HCT116 (cell line): Measurements from ENCODE around the gene SLC25A25. TPM values are rescaled to one million over a fixed set of nuclear protein-coding genes. Genes with fewer than 3 reads are reported as not detected.

Experiments
- ATAC-seq: fragments of 200-7000 bp; cut with Tn5 transposase; 2 replicates; pipeline ENCODE4 v1.9.1; 2020; ENCODE audit warnings: mild to moderate bottlenecking, moderate library complexity
- BruUV-seq: library from RNA; stranded (reverse); fragments of 400-500 nt; replicated peaks from 2 replicates; lab custom pipeline; 2021; lab: Mats Ljungman, UMichigan
- CTCF ChIA-PET: fragments of 300-600 bp; sonication (Branson Sonifier 250); formaldehyde crosslinking; loops from one replicate; lab custom pipeline; 2021; ENCODE audit warnings: antibody characterized with exemption; lab: Charles Lee
- POLR2A ChIA-PET: fragments of 300-600, 350-600 bp; sonication (Branson Sonifier 250); formaldehyde crosslinking; loops from one replicate; lab custom pipeline; 2021; ENCODE audit warnings: antibody characterized with exemption; lab: Charles Lee
- RAD21 ChIA-PET, 2 experiments: fragments of 300-600 bp; sonication (Branson Sonifier 250); formaldehyde crosslinking; loops; one replicate each; lab custom pipeline; 2023; ENCODE audit warnings: low total read pairs in 2 of 2; ENCODE audit not compliant: uncharacterized antibody in 2 of 2, unreplicated experiment in 2 of 2, low non-redundant PET in 1 of 2; lab: Charles Lee
- DNase-seq: peaks from one replicate; pipeline ENCODE4 v3.0.0-alpha.2; 2010; ENCODE audit warnings: low read depth, low spot score
- H2AFZ ChIP-seq: fragments of 200-600 bp; shearing (Covaris generic), sonication (generic); 2 replicates; pipeline ENCODE4 v1.6.1; 2017; ENCODE audit warnings: low read depth, mixed run types, mixed read lengths, antibody characterized with exemption, low read length; ENCODE audit not compliant: poor library complexity, severe bottlenecking
- H3K27ac ChIP-seq: 2 replicates; pipeline ENCODE4 v1.5.1; 2012; ENCODE audit warnings: low read depth, low read length
- H3K27me3 ChIP-seq: fragments of 200-600 bp; sonication (generic); 2 replicates; pipeline ENCODE4 v1.6.1; 2016; ENCODE audit warnings: mixed run types, low read length, mixed read lengths; ENCODE audit not compliant: insufficient read depth
- H3K36me3 ChIP-seq, 2 experiments: fragments of 200-500 bp in 1 of 2; fragments of 200-600 bp in 1 of 2; sonication (Bioruptor generic) in 1 of 2; sonication (generic) in 1 of 2; 2 replicates each; pipeline versions ENCODE4 v1.5.1 to v1.6.1; 2014 to 2016; ENCODE audit warnings: low read length in 2 of 2, inconsistent platforms in 1 of 2, mixed read lengths in 1 of 2, mixed run types in 1 of 2; ENCODE audit not compliant: insufficient read depth in 2 of 2, control insufficient read depth in 1 of 2
- H3K4me1 ChIP-seq, 2 experiments: fragments of 200-600 bp in 1 of 2; sonication (generic) in 1 of 2; 2 replicates each; pipeline versions ENCODE4 v1.5.1 to v1.6.1; 2012 to 2017; ENCODE audit warnings: low read length in 2 of 2, inconsistent platforms in 1 of 2, mild to moderate bottlenecking in 1 of 2, mixed read lengths in 1 of 2, mixed run types in 1 of 2, moderate library complexity in 1 of 2; ENCODE audit not compliant: insufficient read depth in 2 of 2, control insufficient read depth in 1 of 2
- H3K4me2 ChIP-seq: fragments of 200-600 bp; sonication (generic); 2 replicates; pipeline ENCODE4 v1.6.1; 2017; ENCODE audit warnings: mixed run types, low read length, mixed read lengths
- H3K4me3 ChIP-seq, 2 experiments: fragments of 200-600 bp in 1 of 2; sonication (generic) in 1 of 2; replicated peaks in 1 of 2; 2 replicates each; pipeline ENCODE4 v1.5.1; 2011 to 2016; ENCODE audit warnings: low read length in 2 of 2, control low read depth in 1 of 2, low read depth in 1 of 2, mild to moderate bottlenecking in 1 of 2, mixed read lengths in 1 of 2, mixed run types in 1 of 2
- H3K79me2 ChIP-seq: fragments of 200-600 bp; sonication (generic); 2 replicates; pipeline ENCODE4 v1.6.1; 2017; ENCODE audit warnings: mild to moderate bottlenecking, mixed run types, low read length, moderate library complexity, mixed read lengths; ENCODE audit not compliant: insufficient read depth
- H3K9ac ChIP-seq: fragments of 200-600 bp; sonication (generic); 2 replicates; pipeline ENCODE4 v1.6.1; 2016; ENCODE audit warnings: low read length, mixed read lengths
- H3K9me2 ChIP-seq: fragments of 200-600 bp; sonication (generic), shearing (Covaris generic); 2 replicates; pipeline ENCODE4 v1.6.1; 2017; ENCODE audit warnings: mixed run types, mild to moderate bottlenecking, moderate library complexity; ENCODE audit not compliant: insufficient read depth
- H3K9me3 ChIP-seq, 2 experiments: fragments of 200-500 bp in 1 of 2; fragments of 200-600 bp in 1 of 2; sonication (Bioruptor generic) in 1 of 2; sonication (generic) in 1 of 2; 2 replicates each; pipeline ENCODE4 v1.6.1; 2014 to 2017; ENCODE audit warnings: low read length in 2 of 2, mixed read lengths in 2 of 2, inconsistent platforms in 1 of 2, low read depth in 1 of 2, mild to moderate bottlenecking in 1 of 2, mixed run types in 1 of 2, moderate library complexity in 1 of 2; ENCODE audit not compliant: control insufficient read depth in 1 of 2, insufficient read depth in 1 of 2
- H4K20me1 ChIP-seq: fragments of 200-600 bp; sonication (generic), shearing (Covaris generic); 2 replicates; pipeline ENCODE4 v1.6.1; 2017; ENCODE audit warnings: mixed run types, mild to moderate bottlenecking, moderate library complexity; ENCODE audit not compliant: insufficient read depth
- CBX3 ChIP-seq: IDR thresholded peaks from 2 replicates; pipeline ENCODE4 v1.6.1; 2012; ENCODE audit warnings: low read depth
- CEBPB ChIP-seq: IDR thresholded peaks from 2 replicates; pipeline ENCODE4 v1.6.1; 2012; ENCODE audit warnings: low read depth
- EGR1 ChIP-seq: IDR thresholded peaks from 2 replicates; pipeline ENCODE4 v1.6.1; 2012; ENCODE audit warnings: low read depth
- EZH2 ChIP-seq: fragments of 200-600 bp; sonication (generic); IDR thresholded peaks from 2 replicates; pipeline ENCODE4 v1.6.1; 2017; ENCODE audit warnings: antibody characterized with exemption, mixed run types
- EZH2phosphoT487 ChIP-seq: fragments of 200-600 bp; IDR thresholded peaks from 2 replicates; pipeline ENCODE4 v1.6.1; 2018; ENCODE audit warnings: antibody characterized with exemption, borderline replicate concordance
- FOSL1 ChIP-seq: IDR thresholded peaks from 2 replicates; pipeline ENCODE4 v1.6.1; 2012; ENCODE audit warnings: low read depth
- JUND ChIP-seq: IDR thresholded peaks from 2 replicates; pipeline ENCODE4 v1.6.1; 2012
- POLR2A ChIP-seq: IDR thresholded peaks from 2 replicates; pipeline ENCODE4 v1.7.0; 2011; ENCODE audit warnings: borderline replicate concordance; ENCODE audit not compliant: insufficient read depth, insufficient read length; ENCODE audit errors: extremely low read depth
- POLR2AphosphoS5 ChIP-seq: IDR thresholded peaks from 2 replicates; pipeline ENCODE4 v1.6.1; 2011; ENCODE audit warnings: mild to moderate bottlenecking, low read depth, low read length, moderate library complexity
- RAD21 ChIP-seq: IDR thresholded peaks from 2 replicates; pipeline ENCODE4 v1.6.1; 2012; ENCODE audit warnings: low read depth, mild to moderate bottlenecking
- SIN3A ChIP-seq: IDR thresholded peaks from 2 replicates; pipeline ENCODE4 v1.6.1; 2012; ENCODE audit warnings: low read depth
- SP1 ChIP-seq: IDR thresholded peaks from 2 replicates; pipeline ENCODE4 v1.6.1; 2012; ENCODE audit warnings: low read depth
- TCF7L2 ChIP-seq: IDR thresholded peaks from 2 replicates; pipeline ENCODE4 v1.7.0; 2011; ENCODE audit warnings: borderline replicate concordance, inconsistent platforms; ENCODE audit not compliant: insufficient read depth, insufficient read length; ENCODE audit errors: extremely low read depth
- YY1 ChIP-seq: IDR thresholded peaks from 2 replicates; pipeline ENCODE4 v1.6.1; 2011; ENCODE audit warnings: low read length, low read depth, moderate library complexity, mild to moderate bottlenecking; ENCODE audit not compliant: insufficient replicate concordance; ENCODE audit errors: extremely low read depth
- ZFX ChIP-seq: fragments of 450-650 bp; IDR thresholded peaks from 2 replicates; pipeline ENCODE4 v1.6.1; 2017
- ZNF274 ChIP-seq: fragments of 200-500 bp; sonication (Bioruptor generic); IDR thresholded peaks from 2 replicates; pipeline ENCODE4 v1.6.1; 2014; ENCODE audit warnings: mild to moderate bottlenecking, low read depth, low read length, inconsistent platforms
- intact Hi-C: fragments of 100-400 bp; cut with micrococcal nuclease; formaldehyde crosslinking; loops from 2 replicates; pipeline ENCODE4 v1.10.0; 2022
- total RNA-seq: library from RNA; stranded (reverse); gene quantifications from one replicate; pipeline ENCODE4 v1.2.1, GENCODE V29; 2021; ENCODE audit not compliant: unreplicated experiment
- TF ChIP-seq, protein P1 (sequence below), 3 experiments: fragments of 200-600 bp in 1 of 3; sonication (generic) in 1 of 3; IDR thresholded peaks in 2 of 3; conservative IDR thresholded peaks in 1 of 3; 2 replicates each; pipeline ENCODE4 v1.5.1; 2012 to 2017; ENCODE audit warnings: low read depth in 2 of 3, low read length in 2 of 3, antibody characterized with exemption in 1 of 3, borderline replicate concordance in 1 of 3, control low read depth in 1 of 3, mild to moderate bottlenecking in 1 of 3, mixed read lengths in 1 of 3, mixed run types in 1 of 3, moderate library complexity in 1 of 3; ENCODE audit not compliant: insufficient read depth in 1 of 3
- TF ChIP-seq, protein P2 (sequence below): IDR thresholded peaks from 2 replicates; pipeline ENCODE4 v1.6.1; 2012
- TF ChIP-seq, protein P3 (sequence below): IDR thresholded peaks from 2 replicates; pipeline ENCODE4 v1.6.1; 2012; ENCODE audit warnings: low read depth
- TF ChIP-seq, protein P4 (sequence below): IDR thresholded peaks from 2 replicates; pipeline ENCODE4 v1.6.1; 2011; ENCODE audit warnings: mild to moderate bottlenecking, low read length, moderate library complexity; ENCODE audit not compliant: insufficient replicate concordance; ENCODE audit errors: extremely low read depth
- TF ChIP-seq, protein P5 (sequence below): IDR thresholded peaks from 2 replicates; pipeline ENCODE4 v1.6.1; 2012

Gene SLC25A25
- total RNA-seq, 1 experiment from 2014 or later: 15.3 TPM

DNA sequence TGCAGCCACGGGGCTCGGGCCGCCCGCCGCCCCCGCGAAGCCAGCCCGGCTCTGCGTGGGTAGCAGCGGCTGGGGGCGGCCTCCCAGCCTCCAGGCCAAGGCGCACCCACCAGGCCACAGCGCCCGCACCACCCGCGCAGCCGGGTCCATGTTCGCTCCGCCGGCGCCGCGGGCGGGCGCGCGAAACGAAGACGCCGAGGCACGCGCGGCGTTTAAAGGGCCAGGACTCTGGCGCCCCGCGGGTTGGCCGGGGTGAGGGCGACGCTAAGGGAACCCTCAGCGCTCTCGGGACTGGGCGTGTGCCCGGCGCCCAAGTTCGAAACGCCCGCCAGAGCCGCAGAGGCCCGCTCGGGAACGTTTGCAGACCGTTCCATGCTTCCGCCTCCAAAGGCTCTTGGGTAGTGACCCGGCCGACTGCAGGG, 59.5 kb downstream of the SLC25A25 start, which contains the start of gene PTGES2:
PTGES2 (minus strand) TSS at position 162 of the 422 bp plus-strand sequence; CDS start at position 150, 12 bp downstream.
- ATAC-seq (peak; percentile 71), DNase-seq (peak; percentile 68)
- Histone ChIP-seq H3K79me2 (peaks cover 39% of the 10 kb centered on the region), H4K20me1 (peaks cover 9% of the 10 kb centered on the region; the same call in 1 of the 2 replicates), H3K9me3 (peaks cover 0 to 6% of the 10 kb centered on the region in 2 experiments; a peak in 1 of 4 replicates), H3K9me2 (no peaks in the 10 kb centered on the region), H3K4me3 (peak within 1 kb of the TSS; percentile 90 to 92), H3K4me1 (peaks cover 9 to 31% of the 10 kb centered on the region in 2 experiments), H3K9ac (peak within 1 kb of the TSS; percentile 92), H3K27me3 (no peaks in the 10 kb centered on the region), H3K4me2 (peak within 1 kb of the TSS; percentile 91), H2AFZ (peak within 1 kb of the TSS; percentile 84), H3K27ac (peak within 1 kb of the TSS; percentile 99), H3K36me3 (peaks cover 2 to 19% of the 10 kb centered on the region in 2 experiments; a peak in 2 of 4 replicates)
- intact Hi-C loops: no loop called here
- ChIA-PET RAD21 (no interaction called here), POLR2A (no interaction called here), CTCF (interaction anchor here (1.7 kb wide), 1 partner anchor 10 kb away, joined by 14 read pairs; no protein-coding TSS in a partner anchor)
- TF ChIP-seq, protein P1, sequence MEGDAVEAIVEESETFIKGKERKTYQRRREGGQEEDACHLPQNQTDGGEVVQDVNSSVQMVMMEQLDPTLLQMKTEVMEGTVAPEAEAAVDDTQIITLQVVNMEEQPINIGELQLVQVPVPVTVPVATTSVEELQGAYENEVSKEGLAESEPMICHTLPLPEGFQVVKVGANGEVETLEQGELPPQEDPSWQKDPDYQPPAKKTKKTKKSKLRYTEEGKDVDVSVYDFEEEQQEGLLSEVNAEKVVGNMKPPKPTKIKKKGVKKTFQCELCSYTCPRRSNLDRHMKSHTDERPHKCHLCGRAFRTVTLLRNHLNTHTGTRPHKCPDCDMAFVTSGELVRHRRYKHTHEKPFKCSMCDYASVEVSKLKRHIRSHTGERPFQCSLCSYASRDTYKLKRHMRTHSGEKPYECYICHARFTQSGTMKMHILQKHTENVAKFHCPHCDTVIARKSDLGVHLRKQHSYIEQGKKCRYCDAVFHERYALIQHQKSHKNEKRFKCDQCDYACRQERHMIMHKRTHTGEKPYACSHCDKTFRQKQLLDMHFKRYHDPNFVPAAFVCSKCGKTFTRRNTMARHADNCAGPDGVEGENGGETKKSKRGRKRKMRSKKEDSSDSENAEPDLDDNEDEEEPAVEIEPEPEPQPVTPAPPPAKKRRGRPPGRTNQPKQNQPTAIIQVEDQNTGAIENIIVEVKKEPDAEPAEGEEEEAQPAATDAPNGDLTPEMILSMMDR (IDR thresholded peaks at IDR 0.05 in 2 of 3, conservative IDR thresholded peaks at IDR 0.05 in 1 of 3; ENCODE audit: borderline replicate concordance in 1 of 3, insufficient read depth in 1 of 3, low read depth in 2 of 3, low read length in 2 of 3): no peak
- peak; percentile 54; the same call in 1 of the 2 replicates for TF ChIP-seq POLR2AphosphoS5
- peak; percentile 69 for TF ChIP-seq YY1
- TF ChIP-seq FOSL1: no peak
- TF ChIP-seq, protein P2, sequence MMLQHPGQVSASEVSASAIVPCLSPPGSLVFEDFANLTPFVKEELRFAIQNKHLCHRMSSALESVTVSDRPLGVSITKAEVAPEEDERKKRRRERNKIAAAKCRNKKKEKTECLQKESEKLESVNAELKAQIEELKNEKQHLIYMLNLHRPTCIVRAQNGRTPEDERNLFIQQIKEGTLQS: no peak
- TF ChIP-seq CEBPB: no peak
- TF ChIP-seq, protein P3, sequence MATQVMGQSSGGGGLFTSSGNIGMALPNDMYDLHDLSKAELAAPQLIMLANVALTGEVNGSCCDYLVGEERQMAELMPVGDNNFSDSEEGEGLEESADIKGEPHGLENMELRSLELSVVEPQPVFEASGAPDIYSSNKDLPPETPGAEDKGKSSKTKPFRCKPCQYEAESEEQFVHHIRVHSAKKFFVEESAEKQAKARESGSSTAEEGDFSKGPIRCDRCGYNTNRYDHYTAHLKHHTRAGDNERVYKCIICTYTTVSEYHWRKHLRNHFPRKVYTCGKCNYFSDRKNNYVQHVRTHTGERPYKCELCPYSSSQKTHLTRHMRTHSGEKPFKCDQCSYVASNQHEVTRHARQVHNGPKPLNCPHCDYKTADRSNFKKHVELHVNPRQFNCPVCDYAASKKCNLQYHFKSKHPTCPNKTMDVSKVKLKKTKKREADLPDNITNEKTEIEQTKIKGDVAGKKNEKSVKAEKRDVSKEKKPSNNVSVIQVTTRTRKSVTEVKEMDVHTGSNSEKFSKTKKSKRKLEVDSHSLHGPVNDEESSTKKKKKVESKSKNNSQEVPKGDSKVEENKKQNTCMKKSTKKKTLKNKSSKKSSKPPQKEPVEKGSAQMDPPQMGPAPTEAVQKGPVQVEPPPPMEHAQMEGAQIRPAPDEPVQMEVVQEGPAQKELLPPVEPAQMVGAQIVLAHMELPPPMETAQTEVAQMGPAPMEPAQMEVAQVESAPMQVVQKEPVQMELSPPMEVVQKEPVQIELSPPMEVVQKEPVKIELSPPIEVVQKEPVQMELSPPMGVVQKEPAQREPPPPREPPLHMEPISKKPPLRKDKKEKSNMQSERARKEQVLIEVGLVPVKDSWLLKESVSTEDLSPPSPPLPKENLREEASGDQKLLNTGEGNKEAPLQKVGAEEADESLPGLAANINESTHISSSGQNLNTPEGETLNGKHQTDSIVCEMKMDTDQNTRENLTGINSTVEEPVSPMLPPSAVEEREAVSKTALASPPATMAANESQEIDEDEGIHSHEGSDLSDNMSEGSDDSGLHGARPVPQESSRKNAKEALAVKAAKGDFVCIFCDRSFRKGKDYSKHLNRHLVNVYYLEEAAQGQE: no peak
- TF ChIP-seq RAD21: no peak
- TF ChIP-seq POLR2A: peak; percentile 67
- no peak for TF ChIP-seq EGR1
- TF ChIP-seq, protein P4, sequence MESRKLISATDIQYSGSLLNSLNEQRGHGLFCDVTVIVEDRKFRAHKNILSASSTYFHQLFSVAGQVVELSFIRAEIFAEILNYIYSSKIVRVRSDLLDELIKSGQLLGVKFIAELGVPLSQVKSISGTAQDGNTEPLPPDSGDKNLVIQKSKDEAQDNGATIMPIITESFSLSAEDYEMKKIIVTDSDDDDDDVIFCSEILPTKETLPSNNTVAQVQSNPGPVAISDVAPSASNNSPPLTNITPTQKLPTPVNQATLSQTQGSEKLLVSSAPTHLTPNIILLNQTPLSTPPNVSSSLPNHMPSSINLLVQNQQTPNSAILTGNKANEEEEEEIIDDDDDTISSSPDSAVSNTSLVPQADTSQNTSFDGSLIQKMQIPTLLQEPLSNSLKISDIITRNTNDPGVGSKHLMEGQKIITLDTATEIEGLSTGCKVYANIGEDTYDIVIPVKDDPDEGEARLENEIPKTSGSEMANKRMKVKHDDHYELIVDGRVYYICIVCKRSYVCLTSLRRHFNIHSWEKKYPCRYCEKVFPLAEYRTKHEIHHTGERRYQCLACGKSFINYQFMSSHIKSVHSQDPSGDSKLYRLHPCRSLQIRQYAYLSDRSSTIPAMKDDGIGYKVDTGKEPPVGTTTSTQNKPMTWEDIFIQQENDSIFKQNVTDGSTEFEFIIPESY: no peak
- TF ChIP-seq ZFX: peak; percentile 96
- TF ChIP-seq EZH2: no peak
- peak; percentile 18 for TF ChIP-seq TCF7L2
- TF ChIP-seq SP1: no peak
- TF ChIP-seq JUND: no peak
- no peak for TF ChIP-seq CBX3
- TF ChIP-seq SIN3A: no peak
- no peak for TF ChIP-seq ZNF274
- TF ChIP-seq EZH2phosphoT487: no peak
- TF ChIP-seq, protein P5, sequence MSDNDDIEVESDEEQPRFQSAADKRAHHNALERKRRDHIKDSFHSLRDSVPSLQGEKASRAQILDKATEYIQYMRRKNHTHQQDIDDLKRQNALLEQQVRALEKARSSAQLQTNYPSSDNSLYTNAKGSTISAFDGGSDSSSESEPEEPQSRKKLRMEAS: no peak
- no TSS peak for BruUV-seq
